OCI-LY7 (cell line): ENCODE results near the gene PAM16.

Source experiments
- CTCF ChIP-seq: fragments of 200-600 bp; sonication (generic); conservative IDR thresholded peaks from 2 replicates; pipeline ENCODE4 v1.5.1; 2014; ENCODE audit warnings: mild to moderate bottlenecking, antibody characterized with exemption, low read length, moderate library complexity, mixed read lengths
- EZH2phosphoT487 ChIP-seq: fragments of 200-600 bp; sonication (generic); IDR thresholded peaks from 2 replicates; pipeline ENCODE4 v1.6.1; 2018; ENCODE audit warnings: low read depth, borderline replicate concordance, mild to moderate bottlenecking, mixed run types, antibody characterized with exemption, low read length, moderate library complexity, mixed read lengths

- no peak for TF ChIP-seq CTCF
- TF ChIP-seq EZH2phosphoT487, result no peak
Observed at GRCh38 chr16:4390266-4391260, 39.4 kb upstream of the PAM16 start.
